Breast epithelium (tissue), 4 donors: ENCODE data around the gene CARD16. TPM values are rescaled to one million over a fixed set of nuclear protein-coding genes. Genes with fewer than 3 reads are reported as not detected.

Source experiments
- DNase-seq, 2 donors: peaks; one replicate each; pipeline ENCODE4 v3.0.0-alpha.2; 2019; ENCODE audit warnings: low spot score in 2 of 2
- H3K27ac ChIP-seq, 2 donors: fragments of 200-600 bp; sonication (generic) in 1 of 2; one replicate each; pipeline ENCODE4 v1.5.1; 2016 to 2019; ENCODE audit warnings: mild to moderate bottlenecking in 1 of 2
- H3K27me3 ChIP-seq, 2 donors: fragments of 200-600 bp; sonication (generic) in 1 of 2; one replicate each; pipeline versions ENCODE4 v1.5.1 to v1.6.0; 2017 to 2019; ENCODE audit warnings: control low read depth in 1 of 2, mild to moderate bottlenecking in 1 of 2
- H3K36me3 ChIP-seq: fragments of 200-600 bp; one replicate; pipeline ENCODE4 v1.5.1; 2019
- H3K4me1 ChIP-seq, 2 donors: fragments of 200-600 bp; sonication (generic); one replicate each; pipeline ENCODE4 v1.5.1; 2016 to 2019; ENCODE audit warnings: control low read depth in 1 of 2
- H3K4me3 ChIP-seq, 3 donors: fragments of 200-600 bp; sonication (generic); 1 replicate in 2 of 3; 2 replicates in 1 of 3; pipeline ENCODE4 v1.5.1; 2016 to 2019; ENCODE audit warnings: mild to moderate bottlenecking in 3 of 3, moderate library complexity in 2 of 3
- H3K9me3 ChIP-seq, 2 donors: fragments of 200-600 bp; sonication (generic) in 1 of 2; one replicate each; pipeline ENCODE4 v1.5.1; 2016 to 2019; ENCODE audit warnings: control low read depth in 1 of 2
- CTCF ChIP-seq, 3 donors: fragments of 450-650 bp; IDR thresholded peaks; one replicate each; pipeline ENCODE4 v1.5.1; 2016 to 2017; ENCODE audit warnings: antibody characterized with exemption in 3 of 3, mild to moderate bottlenecking in 3 of 3, moderate library complexity in 3 of 3
- POLR2A ChIP-seq: fragments of 450-650 bp; IDR thresholded peaks from one replicate; pipeline ENCODE4 v1.6.1; 2016; ENCODE audit warnings: antibody characterized with exemption, mild to moderate bottlenecking, moderate library complexity
- POLR2AphosphoS5 ChIP-seq, 3 donors: sonication (generic); formaldehyde crosslinking; IDR thresholded peaks; one replicate each; pipeline ENCODE4 v1.6.1; 2017; ENCODE audit warnings: antibody characterized with exemption in 3 of 3
- intact Hi-C: fragments of 100-400 bp; cut with DNase I; formaldehyde crosslinking; loops from one replicate; pipeline ENCODE4 v1.15.1; 2023; ENCODE audit warnings: low total_unique reads
- total RNA-seq, 3 donors: library from RNA; depleted of rRNA; stranded (reverse); fragments of >200 nt; gene quantifications; one replicate each; pipeline ENCODE4 v1.1.0, GENCODE V29; 2016

Gene CARD16
- total RNA-seq, 3 donors from 2014 or later = 3.7 to 6.4 (median 5.9) TPM

- TF ChIP-seq POLR2A (no peak), CTCF (IDR thresholded peaks at IDR 0.05) (no peak), POLR2AphosphoS5 (IDR thresholded peaks at IDR 0.05) (no peak)
- intact Hi-C loops = no loop called here
- H3K36me3 ChIP-seq = no peaks in the 10 kb centered on the region
- no peak overlapping the region for H3K27ac ChIP-seq
- H3K4me1 ChIP-seq = no peaks in the 10 kb centered on the region
- H3K4me3 ChIP-seq = no peak overlapping the region
- no peaks in the 10 kb centered on the region for H3K27me3 ChIP-seq
- no peaks in the 10 kb centered on the region for H3K9me3 ChIP-seq
- DNase-seq = no peak
These were observed 17.5 kb downstream of the CARD16 start for GRCh38 chr11:105027678-105028077.

- no peaks in the 10 kb centered on the region for H3K36me3 ChIP-seq
- no peak for DNase-seq
- intact Hi-C loops = no loop called here
- no peaks in the 10 kb centered on the region for H3K27me3 ChIP-seq
- H3K4me3 ChIP-seq = no peak overlapping the region
- no peaks in the 10 kb centered on the region for H3K9me3 ChIP-seq
- TF ChIP-seq POLR2AphosphoS5 (IDR thresholded peaks at IDR 0.05) (no peak), CTCF (IDR thresholded peaks at IDR 0.05) (no peak), POLR2A (no peak)
- H3K4me1 ChIP-seq = no peaks in the 10 kb centered on the region
- no peak overlapping the region for H3K27ac ChIP-seq
These were observed 20.7 kb downstream of the CARD16 start for GRCh38 chr11:105024394-105024793.

- H3K9me3 ChIP-seq = no peaks in the 10 kb centered on the region
- no peak within 1 kb of the TSS for H3K27ac ChIP-seq
- no peak for DNase-seq
- no peaks in the 10 kb centered on the region for H3K4me1 ChIP-seq
- H3K4me3 ChIP-seq = no peak within 1 kb of the TSS
- intact Hi-C loops = no loop called here
- TF ChIP-seq POLR2A = no peak
- TF ChIP-seq CTCF (IDR thresholded peaks at IDR 0.05) = no peak
- TF ChIP-seq POLR2AphosphoS5 (IDR thresholded peaks at IDR 0.05) = no peak
- H3K27me3 ChIP-seq = no peaks in the 10 kb centered on the region
- no peaks in the 10 kb centered on the region for H3K36me3 ChIP-seq
These were observed 22.1 kb downstream of the CARD16 start, which contains the start of gene CASP5 for GRCh38 chr11:105023003-105023402. Gene CASP5, minus strand, starts transcription at chr11:105023168. Its CDS starts 32 bp downstream, at chr11:105023136.

- Histone ChIP-seq H3K36me3 (no peaks in the 10 kb centered on the region), H3K9me3 (no peaks in the 10 kb centered on the region), H3K27me3 (no peaks in the 10 kb centered on the region), H3K4me3 (no peak overlapping the region), H3K27ac (no peak overlapping the region), H3K4me1 (no peaks in the 10 kb centered on the region)
- intact Hi-C loops = no loop called here
- DNase-seq = no peak
- no peak for TF ChIP-seq POLR2AphosphoS5 (IDR thresholded peaks at IDR 0.05)
These were observed 22.6 kb downstream of the CARD16 start for GRCh38 chr11:105022527-105022926.

GRCh38 chr11:105007463-105007862 lies 37.7 kb downstream of the CARD16 start:
- H3K4me3 ChIP-seq = no peak overlapping the region
- no peaks in the 10 kb centered on the region for H3K27me3 ChIP-seq
- no peaks in the 10 kb centered on the region for H3K36me3 ChIP-seq
- DNase-seq = no peak
- intact Hi-C loops = no loop called here
- TF ChIP-seq POLR2AphosphoS5 (IDR thresholded peaks at IDR 0.05) = no peak
- TF ChIP-seq POLR2A = no peak
- TF ChIP-seq CTCF (IDR thresholded peaks at IDR 0.05) = no peak
- no peaks in the 10 kb centered on the region for H3K4me1 ChIP-seq
- no peaks in the 10 kb centered on the region for H3K9me3 ChIP-seq
- H3K27ac ChIP-seq = no peak overlapping the region

GRCh38 chr11:105005451-105005845 lies 39.7 kb downstream of the CARD16 start:
- DNase-seq = no peak
- Histone ChIP-seq H3K36me3 (no peaks in the 10 kb centered on the region), H3K27me3 (no peaks in the 10 kb centered on the region), H3K9me3 (no peaks in the 10 kb centered on the region), H3K27ac (no peak overlapping the region), H3K4me1 (no peaks in the 10 kb centered on the region), H3K4me3 (no peak overlapping the region)
- TF ChIP-seq CTCF (IDR thresholded peaks at IDR 0.05) (no peak), POLR2AphosphoS5 (IDR thresholded peaks at IDR 0.05) (no peak), POLR2A (no peak)
- intact Hi-C loops = no loop called here
